Endothelial cell of umbilical vein (primary cell): ENCODE measurements around the gene ARHGAP15.

ENCODE experiments used
- CTCF ChIP-seq, 2 donors: IDR thresholded peaks; 1 replicate in 1 of 2; 2 replicates in 1 of 2; pipeline ENCODE4 v1.5.1; 2011; ENCODE audit warnings: low read length in 2 of 2, mild to moderate bottlenecking in 2 of 2, moderate library complexity in 2 of 2, control low read depth in 1 of 2, inconsistent platforms in 1 of 2, low read depth in 1 of 2; ENCODE audit not compliant: insufficient read depth in 1 of 2; ENCODE audit errors: extremely low read depth in 1 of 2
- FOS ChIP-seq: IDR thresholded peaks from 2 replicates; pipeline ENCODE4 v1.6.1; 2011; ENCODE audit warnings: mild to moderate bottlenecking, low read length, moderate library complexity, borderline replicate concordance; ENCODE audit not compliant: insufficient read depth
- MAX ChIP-seq: IDR thresholded peaks from 2 replicates; pipeline ENCODE4 v1.6.1; 2011; ENCODE audit not compliant: insufficient read depth, insufficient read length

- TF ChIP-seq CTCF (IDR thresholded peaks at IDR 0.05; ENCODE audit: extremely low read depth in 1 of 2, insufficient read depth in 1 of 2, low read depth in 1 of 2, low read length in 2 of 2): no peak
- no peak for TF ChIP-seq MAX
- no peak for TF ChIP-seq FOS
Observed at GRCh38 chr2:143710879-143711278, 581.7 kb downstream of the ARHGAP15 start.
